CD4-positive, alpha-beta T cell (primary cell): ENCODE data around the gene TMEM229B. TPM values are rescaled to one million over a fixed set of nuclear protein-coding genes. Genes with fewer than 3 reads are reported as not detected.

Source experiments
- ATAC-seq: fragments of 200-7000 bp; cut with Tn5 transposase; one replicate; pipeline ENCODE4 v1.10.0; 2022; ENCODE audit warnings: mild to moderate bottlenecking; ENCODE audit not compliant: poor library complexity
- CTCF ChIA-PET: fragments of 350-600 bp; sonication (Branson Sonifier 250); formaldehyde crosslinking; loops from one replicate; lab custom pipeline; 2021; ENCODE audit warnings: antibody characterized with exemption, inconsistent platforms; lab: Charles Lee
- POLR2A ChIA-PET: fragments of 350-600 bp; sonication (Branson Sonifier 250); formaldehyde crosslinking; loops from one replicate; lab custom pipeline; 2021; ENCODE audit warnings: antibody characterized with exemption, inconsistent platforms; lab: Charles Lee
- DNase-seq, 14 experiments: peaks; one replicate each; pipeline ENCODE4 v3.0.0-alpha.2; 2013 to 2020; ENCODE audit warnings: mixed read lengths in 2 of 14
- H3K27ac ChIP-seq, 2 donors: one replicate each; pipeline versions ENCODE4 v1.5.1 to v1.7.0; 2013; ENCODE audit warnings: low read length in 2 of 2, low read depth in 1 of 2, mild to moderate bottlenecking in 1 of 2
- H3K27me3 ChIP-seq, 2 experiments: 1 replicate in 1 of 2; 2 replicates in 1 of 2; pipeline versions ENCODE4 v1.6.1 to v1.7.0; 2013; ENCODE audit warnings: low read length in 2 of 2, control low read depth in 1 of 2, mild to moderate bottlenecking in 1 of 2, moderate library complexity in 1 of 2; ENCODE audit not compliant: insufficient read depth in 2 of 2, control insufficient read depth in 1 of 2
- H3K36me3 ChIP-seq: one replicate; pipeline ENCODE4 v1.6.1; 2013; ENCODE audit warnings: low read length, control low read depth; ENCODE audit not compliant: insufficient read depth
- H3K4me1 ChIP-seq: one replicate; pipeline ENCODE4 v1.6.1; 2013; ENCODE audit warnings: low read length, control low read depth; ENCODE audit not compliant: insufficient read depth
- H3K4me3 ChIP-seq: one replicate; pipeline ENCODE4 v1.5.1; 2013; ENCODE audit warnings: mild to moderate bottlenecking, low read length, moderate library complexity
- H3K9me3 ChIP-seq, 2 experiments: 1 replicate in 1 of 2; 2 replicates in 1 of 2; pipeline versions ENCODE4 v1.6.1 to v1.7.0; 2013; ENCODE audit warnings: low read length in 2 of 2, mild to moderate bottlenecking in 2 of 2, control low read depth in 1 of 2, moderate library complexity in 1 of 2; ENCODE audit not compliant: control insufficient read depth in 1 of 2, insufficient read depth in 1 of 2
- H3K27ac Mint-ChIP-seq: one replicate; pipeline ENCODE4 v1.8.0; 2020; ENCODE audit warnings: mixed read lengths
- H3K27me3 Mint-ChIP-seq: one replicate; pipeline ENCODE4 v1.8.0; 2021; ENCODE audit warnings: mixed read lengths
- H3K36me3 Mint-ChIP-seq: one replicate; pipeline ENCODE4 v1.8.0; 2021; ENCODE audit warnings: low read depth, mixed read lengths
- H3K4me1 Mint-ChIP-seq: one replicate; pipeline ENCODE4 v1.8.0; 2021; ENCODE audit warnings: low read depth, mixed read lengths
- H3K4me3 Mint-ChIP-seq: one replicate; pipeline ENCODE4 v1.8.0; 2020; ENCODE audit warnings: mild to moderate bottlenecking, mixed read lengths
- H3K9me3 Mint-ChIP-seq: one replicate; pipeline ENCODE4 v1.8.0; 2020; ENCODE audit warnings: mixed read lengths
- intact Hi-C, 2 experiments: fragments of 100-400 bp; cut with DNase I in 1 of 2; cut with micrococcal nuclease in 1 of 2; formaldehyde crosslinking; loops; one replicate each; pipeline versions ENCODE4 v1.15.1 to v1.9.0; 2023 to 2025; cut with DNase I, micrococcal nuclease
- total RNA-seq, 174 experiments: library from RNA in 2 of 174; stranded (reverse) in 2 of 174; gene quantifications; one replicate each; pipeline ENCODE4 v1.2.3 and lab custom pipeline; 2021 to 2026
- TF ChIP-seq, protein P1 (sequence below): fragments of 200-600 bp; IDR thresholded peaks from one replicate; pipeline ENCODE4 v1.8.0; 2022; ENCODE audit warnings: antibody characterized with exemption, mild to moderate bottlenecking

TMEM229B gene
- total RNA-seq, 2 experiments from 2014 or later, result 7.1 to 9.1 TPM

- H3K36me3 Mint-ChIP-seq, result no peaks in the 10 kb centered on the region
- peak overlapping the region in 1 of 2 donors; percentile 22 for H3K27ac ChIP-seq
- TF ChIP-seq, protein P1, sequence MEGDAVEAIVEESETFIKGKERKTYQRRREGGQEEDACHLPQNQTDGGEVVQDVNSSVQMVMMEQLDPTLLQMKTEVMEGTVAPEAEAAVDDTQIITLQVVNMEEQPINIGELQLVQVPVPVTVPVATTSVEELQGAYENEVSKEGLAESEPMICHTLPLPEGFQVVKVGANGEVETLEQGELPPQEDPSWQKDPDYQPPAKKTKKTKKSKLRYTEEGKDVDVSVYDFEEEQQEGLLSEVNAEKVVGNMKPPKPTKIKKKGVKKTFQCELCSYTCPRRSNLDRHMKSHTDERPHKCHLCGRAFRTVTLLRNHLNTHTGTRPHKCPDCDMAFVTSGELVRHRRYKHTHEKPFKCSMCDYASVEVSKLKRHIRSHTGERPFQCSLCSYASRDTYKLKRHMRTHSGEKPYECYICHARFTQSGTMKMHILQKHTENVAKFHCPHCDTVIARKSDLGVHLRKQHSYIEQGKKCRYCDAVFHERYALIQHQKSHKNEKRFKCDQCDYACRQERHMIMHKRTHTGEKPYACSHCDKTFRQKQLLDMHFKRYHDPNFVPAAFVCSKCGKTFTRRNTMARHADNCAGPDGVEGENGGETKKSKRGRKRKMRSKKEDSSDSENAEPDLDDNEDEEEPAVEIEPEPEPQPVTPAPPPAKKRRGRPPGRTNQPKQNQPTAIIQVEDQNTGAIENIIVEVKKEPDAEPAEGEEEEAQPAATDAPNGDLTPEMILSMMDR, result no peak
- ChIA-PET POLR2A (interaction anchor here (0.8 to 1.0 kb wide), 2 partner anchors 45 to 68 kb away, joined by 3 read pairs; partner anchors contain the start of gene PLEKHH1), CTCF (no interaction called here)
- DNase-seq, result no peak
- no peaks in the 10 kb centered on the region for H3K9me3 ChIP-seq
- H3K27me3 ChIP-seq, result no peaks in the 10 kb centered on the region
- no peaks in the 10 kb centered on the region for H3K27me3 Mint-ChIP-seq
- H3K4me3 ChIP-seq, result no peak overlapping the region
- peaks cover 27% of the 10 kb centered on the region for H3K4me1 ChIP-seq
- no peaks in the 10 kb centered on the region for H3K9me3 Mint-ChIP-seq
- intact Hi-C loops, result loop anchor here in 1 of 2 experiments (1.0 to 10.0 kb wide), 2 partner anchors 23 to 50 kb away; partner anchors contain the start of gene TMEM229B
- no peak overlapping the region for H3K4me3 Mint-ChIP-seq
- peaks cover 31% of the 10 kb centered on the region for H3K4me1 Mint-ChIP-seq
- H3K27ac Mint-ChIP-seq, result peak overlapping the region; percentile 72
- ATAC-seq, result no peak
- H3K36me3 ChIP-seq, result no peaks in the 10 kb centered on the region
Measured at GRCh38 chr14:67464879-67465278, 23.6 kb downstream of the TMEM229B start.

DNA sequence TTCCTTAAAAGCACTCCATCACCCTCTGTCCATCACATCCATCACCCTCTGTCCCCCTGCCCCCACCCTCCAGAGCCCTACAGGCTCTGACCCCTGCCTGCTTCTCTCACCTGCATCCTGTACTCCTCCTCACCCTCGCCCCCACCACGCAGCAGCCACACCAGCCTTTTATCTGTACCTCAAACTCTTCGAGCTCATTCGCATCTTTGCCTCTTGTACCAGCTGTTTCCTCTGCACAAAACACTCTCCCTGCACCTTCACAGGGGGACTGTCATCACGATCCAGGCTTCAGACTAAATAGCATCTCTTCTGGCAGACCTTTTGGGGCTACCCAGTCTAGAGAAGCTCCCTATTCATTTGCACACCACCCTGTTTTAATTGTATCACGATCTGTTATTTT lies 24.1 kb downstream of the TMEM229B start:
- POLR2A ChIA-PET, result interaction anchor here (0.6 to 1.1 kb wide), 6 partner anchors 44 to 136 kb away, joined by 3 read pairs; partner anchors contain the start of gene PLEKHH1

DNA sequence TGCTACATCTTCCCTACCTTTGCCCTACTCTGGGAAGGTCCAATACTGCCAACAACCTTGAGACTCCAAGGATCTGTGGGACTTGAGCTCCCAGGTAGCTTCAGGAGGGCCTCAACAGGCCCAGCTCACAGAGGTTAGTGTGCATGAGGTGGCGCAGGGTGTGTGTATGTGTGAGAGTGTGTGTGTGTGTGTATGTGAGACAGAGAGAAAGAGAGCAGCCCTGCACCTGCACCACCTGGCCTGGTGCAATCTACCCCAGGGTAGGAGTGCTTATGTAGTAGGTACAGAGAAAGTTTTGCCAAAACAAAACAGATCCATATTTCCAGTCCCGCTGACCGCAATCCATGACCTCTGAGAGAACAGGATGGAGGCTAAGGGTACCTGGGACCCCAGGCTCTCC lies 24.6 kb downstream of the TMEM229B start:
- ATAC-seq, result peak; percentile 28
- Mint-ChIP-seq H3K4me1 (peaks cover 31% of the 10 kb centered on the region), H3K27me3 (no peaks in the 10 kb centered on the region), H3K27ac (peak overlapping the region; percentile 72), H3K4me3 (no peak overlapping the region), H3K9me3 (no peaks in the 10 kb centered on the region), H3K36me3 (no peaks in the 10 kb centered on the region)
- H3K4me1 ChIP-seq, result peaks cover 27% of the 10 kb centered on the region
- CTCF ChIA-PET, result interaction anchor here (0.7 kb wide), 1 partner anchor 85 kb away, joined by 4 read pairs; no protein-coding TSS in a partner anchor
- H3K4me3 ChIP-seq, result no peak overlapping the region
- DNase-seq, result no peak
- H3K9me3 ChIP-seq, result no peaks in the 10 kb centered on the region
- H3K36me3 ChIP-seq, result no peaks in the 10 kb centered on the region
- POLR2A ChIA-PET, result interaction anchor here (0.6 to 1.1 kb wide), 6 partner anchors 45 to 137 kb away, joined by 3 read pairs; no protein-coding TSS in a partner anchor
- intact Hi-C loops, result loop anchor here in 1 of 2 experiments (1.0 to 10.0 kb wide), 2 partner anchors 24 to 51 kb away; partner anchors contain the start of gene TMEM229B
- H3K27me3 ChIP-seq, result no peaks in the 10 kb centered on the region
- no peak overlapping the region for H3K27ac ChIP-seq
- TF ChIP-seq, protein P1, result no peak

More for the DNA sequence above, 24.1 kb downstream of the TMEM229B start:
- intact Hi-C loops, result loop anchor here in 1 of 2 experiments (1.0 to 10.0 kb wide), 2 partner anchors 24 to 50 kb away; partner anchors contain the start of gene TMEM229B
- H3K4me1 ChIP-seq, result peaks cover 27% of the 10 kb centered on the region
- peak overlapping the region; percentile 72 for H3K27ac Mint-ChIP-seq
- peaks cover 31% of the 10 kb centered on the region for H3K4me1 Mint-ChIP-seq
- no peaks in the 10 kb centered on the region for H3K9me3 ChIP-seq
- no peaks in the 10 kb centered on the region for H3K9me3 Mint-ChIP-seq
- ATAC-seq (peak; percentile 95), DNase-seq (peak in 10 of 14 experiments; percentile 24 to 61 (median 40))
- CTCF ChIA-PET, result no interaction called here
- TF ChIP-seq, protein P1, result no peak
- H3K27me3 Mint-ChIP-seq, result no peaks in the 10 kb centered on the region
- H3K36me3 Mint-ChIP-seq, result no peaks in the 10 kb centered on the region
- H3K36me3 ChIP-seq, result no peaks in the 10 kb centered on the region
- H3K4me3 ChIP-seq, result no peak overlapping the region
- H3K27ac ChIP-seq, result peak overlapping the region in 1 of 2 donors; percentile 22
- H3K27me3 ChIP-seq, result no peaks in the 10 kb centered on the region
- no peak overlapping the region for H3K4me3 Mint-ChIP-seq
